AG08396 (cell line): Measurements from ENCODE around the gene RPGRIP1L.

Experiments
- DNase-seq: peaks from one replicate; pipeline ENCODE4 v3.0.0; 2012; ENCODE audit warnings: low spot score, mixed read lengths

RPGRIP1L gene

DNA sequence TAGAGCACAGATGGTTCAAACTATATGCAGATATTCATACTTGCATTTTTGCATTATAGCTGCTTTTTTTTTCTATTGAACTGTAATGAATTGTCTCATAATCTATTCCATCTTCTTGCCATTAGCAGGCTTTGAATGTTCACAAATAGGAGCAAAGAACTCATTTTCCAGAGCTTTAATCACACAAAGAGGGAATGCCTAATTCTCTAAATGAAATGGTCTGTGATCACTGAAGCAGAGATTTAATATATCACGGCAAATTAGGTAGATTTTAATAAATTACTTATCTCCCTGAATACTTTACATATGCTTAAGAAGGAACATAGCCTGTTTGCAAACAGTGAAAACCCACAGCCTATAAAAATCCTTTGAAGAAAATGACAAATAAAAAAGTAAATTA lies 103.0 kb downstream of the RPGRIP1L start:
- DNase-seq: no peak

DNA sequence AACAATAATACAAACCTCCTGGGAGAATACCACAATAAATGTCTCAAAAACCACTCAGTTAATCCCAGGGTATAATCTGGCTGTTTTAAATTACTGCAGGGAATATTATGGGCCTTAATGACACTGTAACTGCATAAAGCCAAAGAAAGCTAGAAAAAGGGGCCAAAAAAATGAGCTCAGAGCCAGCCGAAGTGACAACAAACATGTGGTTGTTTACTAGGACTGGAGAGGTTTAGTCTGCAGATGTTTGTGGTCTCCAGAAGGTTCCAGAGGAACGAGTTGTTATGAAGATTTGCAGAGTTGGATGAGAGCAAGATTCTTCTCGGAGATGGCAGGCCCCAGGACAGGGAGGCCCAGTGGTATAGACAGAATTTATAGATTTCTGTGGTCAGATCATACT lies 103.5 kb downstream of the RPGRIP1L start:
- DNase-seq: peak; percentile 29

DNA sequence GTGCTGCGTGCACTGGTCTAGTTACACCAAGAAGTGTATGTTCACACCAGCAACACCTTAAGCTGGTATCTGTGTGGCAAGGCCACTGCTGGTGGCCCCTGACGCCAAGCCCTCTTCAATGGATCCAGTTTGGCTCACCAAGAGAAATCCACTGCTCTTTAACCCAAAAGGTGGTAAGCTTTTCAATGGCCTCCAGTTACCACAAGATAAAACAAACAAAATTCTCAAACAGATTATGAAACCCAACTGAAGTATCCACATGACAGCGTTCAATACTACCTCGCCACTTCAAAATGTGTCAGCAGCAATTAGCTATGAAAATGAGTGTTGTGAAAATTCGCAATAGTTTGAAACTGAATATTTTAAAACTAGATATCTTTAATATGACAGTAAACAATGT lies 104.1 kb downstream of the RPGRIP1L start:
- no peak for DNase-seq

DNA sequence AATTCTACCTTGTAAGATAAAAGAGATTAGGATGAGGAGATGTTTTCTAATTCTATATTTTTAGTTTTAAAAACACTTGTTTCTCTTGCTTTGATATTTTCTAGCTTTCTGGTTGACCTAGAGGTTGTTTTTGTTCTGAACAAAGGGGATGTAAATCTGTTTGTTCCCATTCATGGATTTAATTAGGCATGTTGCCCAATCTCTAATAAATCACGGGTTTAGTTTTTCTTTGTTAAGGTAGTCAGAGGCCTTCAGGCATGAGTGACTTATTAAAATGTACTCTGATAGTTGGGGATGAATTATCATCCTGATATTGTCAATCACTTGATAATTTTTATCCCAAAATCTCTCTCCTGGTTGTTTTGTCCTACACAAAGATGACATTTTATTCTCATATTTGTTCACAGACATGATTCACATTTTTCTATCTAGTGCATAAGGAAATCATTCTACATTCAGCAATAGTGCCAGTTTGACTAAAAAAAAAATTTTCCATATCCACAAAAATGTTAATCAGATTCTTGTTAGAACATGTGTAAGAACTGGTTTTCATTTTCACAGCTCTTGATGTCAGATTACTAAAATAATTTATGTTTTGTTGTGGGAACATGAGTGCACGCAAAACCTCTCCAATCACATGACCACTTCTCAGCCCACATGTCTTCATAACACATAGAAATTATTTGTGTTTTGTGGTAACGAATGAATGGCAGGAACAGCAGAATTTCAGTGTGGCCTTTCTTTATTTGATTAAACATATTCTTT lies 105.0 kb downstream of the RPGRIP1L start:
- DNase-seq: no peak

DNA sequence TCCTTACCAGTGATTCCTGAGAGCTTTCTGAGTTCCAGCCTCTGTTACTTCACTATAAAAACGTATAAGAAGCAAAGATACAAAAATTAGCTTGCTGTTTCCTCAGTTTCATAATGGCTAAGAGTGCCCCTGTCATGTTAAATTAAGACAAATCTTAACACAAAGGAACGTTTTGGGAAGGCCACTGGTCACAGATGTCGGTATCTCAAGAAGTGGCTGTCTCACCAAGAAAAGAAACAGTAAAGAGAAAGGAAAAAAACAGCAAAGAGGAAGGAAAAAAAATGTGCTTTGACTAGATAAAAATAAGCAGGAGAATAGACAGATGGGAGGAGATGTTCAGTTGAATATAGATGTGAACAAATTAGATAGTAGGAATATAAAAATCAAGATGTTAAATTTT lies 105.9 kb downstream of the RPGRIP1L start:
- DNase-seq: no peak

DNA sequence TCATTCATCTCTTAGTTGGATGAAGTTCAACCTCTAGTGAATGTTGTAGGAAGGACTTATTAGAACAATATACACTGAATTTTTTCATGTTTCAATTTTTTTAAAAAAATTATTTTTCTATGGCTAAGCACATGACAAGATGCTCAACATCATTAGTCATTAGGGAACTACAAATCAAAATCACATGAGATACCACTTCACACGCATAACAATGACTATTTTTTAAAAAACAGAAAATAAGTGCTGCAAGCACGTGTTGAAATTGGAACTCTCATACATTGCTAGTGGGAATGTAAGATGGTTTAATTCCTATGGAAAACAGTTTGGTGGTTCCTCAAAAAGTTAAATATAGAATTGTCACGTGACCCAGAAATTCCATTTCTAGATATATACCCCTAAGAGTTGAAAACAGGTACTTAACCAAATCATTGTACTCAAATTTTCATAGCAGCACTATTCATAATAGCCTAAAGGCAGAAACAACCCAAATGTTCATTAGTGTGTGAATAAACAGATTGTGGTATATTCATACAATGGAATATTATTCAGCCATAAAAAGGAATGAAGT lies 115.5 kb downstream of the RPGRIP1L start:
- DNase-seq: no peak

DNA sequence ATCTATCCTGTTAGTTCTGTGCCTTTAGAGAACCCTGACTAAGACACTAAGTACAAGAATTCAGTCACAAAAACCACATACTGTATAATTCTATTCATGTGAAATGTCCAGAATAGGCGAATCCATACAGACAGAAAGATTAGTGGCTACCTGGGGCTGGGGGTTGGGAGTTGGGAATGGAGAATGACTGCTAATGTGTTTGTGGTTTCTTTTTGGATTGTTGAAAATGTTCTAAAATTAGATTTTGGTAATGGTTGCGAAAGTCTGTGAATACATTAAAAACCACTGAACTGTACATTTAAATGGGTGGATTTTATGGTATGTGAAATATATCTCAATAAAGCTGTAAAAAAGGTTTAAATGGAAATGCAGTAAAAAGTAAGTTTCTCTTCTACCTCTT lies 120.3 kb downstream of the RPGRIP1L start:
- no peak for DNase-seq

DNA sequence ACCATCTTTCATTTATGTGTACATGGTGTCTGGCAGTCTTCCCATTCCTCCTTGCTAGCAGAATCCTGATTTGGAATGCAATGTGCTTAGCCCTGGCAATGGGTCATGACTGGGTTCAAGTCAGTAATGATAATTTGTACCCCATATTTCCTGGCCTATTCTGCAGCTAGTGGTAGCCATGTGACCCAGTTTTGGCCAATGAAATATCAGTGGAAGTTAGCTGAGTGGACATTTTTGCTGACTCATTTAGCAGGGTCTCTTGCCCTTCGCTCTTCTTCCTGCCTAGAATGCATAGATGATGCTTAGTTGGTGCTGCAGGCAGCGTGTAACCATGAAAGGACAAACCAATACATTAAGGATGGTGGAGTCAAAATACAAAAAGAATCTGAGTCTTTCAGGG lies 121.9 kb downstream of the RPGRIP1L start:
- DNase-seq: no peak

DNA sequence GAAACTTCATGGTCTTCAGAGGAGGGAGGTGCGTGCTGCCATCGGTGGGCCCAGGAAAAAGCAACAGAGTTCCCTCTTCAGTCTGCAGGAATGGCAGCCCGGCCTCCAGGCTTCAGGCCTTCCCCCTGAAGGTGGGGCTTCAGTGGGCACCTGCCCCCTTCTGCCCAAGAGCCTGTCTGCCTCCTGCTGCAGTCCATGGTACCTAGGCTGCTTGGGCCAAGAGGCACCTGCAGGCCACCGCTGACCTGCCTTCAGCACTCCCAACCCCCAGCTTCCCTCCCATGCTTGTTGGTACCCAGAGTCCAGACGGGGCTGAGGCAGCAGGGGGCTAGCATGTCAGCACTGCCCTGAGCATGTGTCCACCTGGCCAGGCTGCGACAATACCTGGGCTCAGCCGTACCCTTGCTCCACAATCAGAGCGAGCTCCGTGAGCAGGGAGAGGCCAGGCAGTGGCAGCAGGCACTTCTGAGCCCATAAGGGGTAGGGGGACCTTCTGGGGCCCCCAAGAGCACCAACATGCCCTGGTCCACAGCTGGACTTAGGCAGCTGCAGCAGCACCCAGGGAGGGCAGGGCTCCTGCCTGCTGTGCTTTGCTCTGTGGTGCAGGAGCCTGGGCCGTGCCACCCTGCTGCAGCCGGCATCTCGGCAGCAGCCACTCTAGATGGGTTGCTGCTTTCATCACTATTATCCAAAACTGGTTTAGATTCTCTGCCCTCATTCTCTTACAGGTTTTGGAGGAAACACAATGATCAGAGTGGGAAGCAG lies 123.4 kb downstream of the RPGRIP1L start:
- no peak for DNase-seq

DNA sequence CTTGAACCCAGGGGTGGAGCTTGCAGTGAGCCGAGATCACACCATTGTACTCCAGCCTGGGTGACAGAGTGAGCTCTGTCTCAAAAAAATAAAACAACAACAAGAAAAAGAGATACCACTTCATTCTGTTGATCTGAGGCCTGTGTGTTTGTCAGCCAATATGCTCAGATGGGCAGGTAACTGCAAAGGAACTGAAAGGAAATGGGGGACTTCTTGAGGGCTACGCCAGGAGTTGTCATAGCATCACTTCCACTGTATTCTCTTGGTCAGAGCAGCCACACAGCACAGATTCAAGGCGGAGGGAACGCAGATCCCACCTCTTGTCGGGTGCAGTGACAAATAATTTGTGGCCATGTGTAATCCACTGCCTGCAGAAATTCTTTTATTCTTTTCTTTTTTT lies 126.8 kb downstream of the RPGRIP1L start:
- DNase-seq: no peak

DNA sequence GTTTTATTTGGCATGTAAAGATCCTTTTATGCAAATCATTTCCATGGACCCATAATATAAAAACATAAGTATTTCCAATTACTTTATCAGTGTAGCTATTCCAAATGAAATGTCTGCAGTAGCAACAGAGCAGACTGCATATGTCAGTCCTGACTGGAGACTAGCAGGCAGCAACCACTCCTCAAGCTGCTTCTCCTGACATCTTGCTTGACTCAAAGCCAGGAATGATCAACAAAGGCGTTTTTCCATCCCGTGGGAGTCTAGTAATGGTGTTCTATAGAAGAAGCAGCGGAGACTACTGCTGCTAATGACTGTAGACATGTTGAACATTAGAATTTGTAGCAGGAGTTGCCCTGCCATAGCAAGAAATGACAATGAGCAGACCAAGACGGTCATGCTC lies 127.4 kb downstream of the RPGRIP1L start:
- DNase-seq: no peak

DNA sequence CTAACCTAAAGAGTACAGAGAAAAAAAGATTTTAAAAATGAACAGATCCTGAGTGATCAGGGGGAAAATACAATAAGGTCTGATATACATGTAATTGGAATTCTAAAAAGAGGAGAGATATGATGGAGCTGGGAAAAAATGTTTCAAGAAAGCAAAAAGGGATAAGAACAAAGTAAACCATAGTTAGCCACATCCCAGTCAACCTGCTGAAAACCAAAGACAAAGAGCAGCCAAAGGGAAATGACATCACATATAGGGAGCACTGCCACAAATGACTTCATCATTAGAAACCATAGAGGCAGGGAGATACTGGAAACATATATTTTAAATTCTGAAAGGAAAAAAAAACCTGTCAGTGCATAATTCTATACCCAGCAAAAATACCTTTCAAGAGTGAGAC lies 131.9 kb downstream of the RPGRIP1L start:
- no peak for DNase-seq

DNA sequence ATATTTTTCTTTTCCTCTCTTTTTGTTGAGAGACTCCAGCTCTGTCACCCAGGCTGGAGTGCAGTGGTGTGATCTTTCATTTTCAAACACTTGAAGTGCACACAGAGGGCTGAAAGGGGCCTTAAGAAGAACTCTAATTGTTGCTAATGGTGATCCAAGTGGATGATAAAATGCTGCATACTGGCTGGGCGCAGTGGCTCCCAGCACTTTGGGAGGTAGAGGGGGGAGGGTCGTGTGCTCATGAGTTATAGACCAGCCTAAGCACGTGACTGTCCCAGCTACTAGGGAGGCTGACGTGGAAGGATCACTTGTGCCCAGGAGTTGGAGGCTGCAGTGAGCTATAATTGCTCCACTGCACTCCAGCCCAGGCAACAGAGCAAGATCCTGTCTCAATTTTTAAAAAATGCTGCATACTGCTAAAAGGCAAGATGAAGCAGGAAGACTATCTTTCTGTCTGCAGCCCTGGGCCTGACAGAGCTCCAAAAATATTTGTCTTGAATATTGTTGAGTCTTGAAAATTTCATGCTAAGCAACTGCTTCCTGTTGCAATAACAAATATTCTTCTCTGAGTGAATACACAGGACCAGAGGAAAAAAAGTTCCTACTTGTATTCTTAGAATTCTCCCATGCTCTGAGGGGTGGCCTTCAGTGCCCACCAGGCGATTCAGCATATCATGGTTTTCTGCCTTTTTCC lies 137.0 kb downstream of the RPGRIP1L start:
- DNase-seq: no peak

DNA sequence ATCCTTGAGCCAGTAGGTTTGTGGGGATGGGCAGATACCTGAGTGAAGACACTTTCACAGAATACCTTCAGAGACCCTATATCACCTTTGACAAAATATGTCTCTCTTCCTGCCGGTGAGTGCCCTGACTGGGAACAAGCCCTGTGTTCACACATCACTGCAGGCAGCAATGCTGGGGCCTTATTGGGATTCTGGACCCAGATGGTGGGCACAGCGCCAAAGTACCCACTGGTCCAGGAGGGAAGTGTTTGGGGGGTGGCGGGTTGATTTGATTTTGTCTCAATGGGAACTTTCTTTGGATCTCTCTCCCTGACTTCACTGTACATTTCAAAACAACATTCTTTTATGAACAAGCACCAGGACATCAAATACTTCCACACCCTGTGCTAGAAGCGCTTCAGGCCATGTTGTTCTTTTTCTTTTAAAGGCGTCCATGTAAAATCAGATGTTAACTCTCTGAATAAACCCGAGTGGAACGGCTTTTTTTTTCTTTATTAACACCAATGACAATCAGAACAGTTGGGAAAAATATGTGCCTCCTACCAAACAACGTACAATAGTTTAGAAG lies 138.3 kb downstream of the RPGRIP1L start:
- no peak for DNase-seq

DNA sequence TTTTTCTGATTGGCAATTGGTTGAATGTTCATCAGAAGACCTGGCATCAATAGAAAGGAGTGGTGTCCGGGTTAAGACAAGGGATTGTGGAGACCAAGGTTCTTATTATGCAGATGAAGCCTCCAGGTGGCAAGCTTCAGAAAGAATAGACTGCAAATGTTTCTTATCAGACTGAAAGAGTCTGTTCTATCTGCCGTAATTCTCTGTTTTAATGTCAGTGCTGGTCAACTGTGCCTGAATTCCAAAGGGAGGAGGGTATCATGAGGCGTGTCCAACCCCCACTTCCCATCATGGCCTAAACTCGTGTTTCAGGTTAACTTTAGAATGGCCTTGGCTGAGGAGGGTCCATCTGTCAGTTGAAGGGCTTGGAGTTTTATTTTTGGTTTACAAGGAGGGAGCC lies 140.2 kb downstream of the RPGRIP1L start:
- no peak for DNase-seq

DNA sequence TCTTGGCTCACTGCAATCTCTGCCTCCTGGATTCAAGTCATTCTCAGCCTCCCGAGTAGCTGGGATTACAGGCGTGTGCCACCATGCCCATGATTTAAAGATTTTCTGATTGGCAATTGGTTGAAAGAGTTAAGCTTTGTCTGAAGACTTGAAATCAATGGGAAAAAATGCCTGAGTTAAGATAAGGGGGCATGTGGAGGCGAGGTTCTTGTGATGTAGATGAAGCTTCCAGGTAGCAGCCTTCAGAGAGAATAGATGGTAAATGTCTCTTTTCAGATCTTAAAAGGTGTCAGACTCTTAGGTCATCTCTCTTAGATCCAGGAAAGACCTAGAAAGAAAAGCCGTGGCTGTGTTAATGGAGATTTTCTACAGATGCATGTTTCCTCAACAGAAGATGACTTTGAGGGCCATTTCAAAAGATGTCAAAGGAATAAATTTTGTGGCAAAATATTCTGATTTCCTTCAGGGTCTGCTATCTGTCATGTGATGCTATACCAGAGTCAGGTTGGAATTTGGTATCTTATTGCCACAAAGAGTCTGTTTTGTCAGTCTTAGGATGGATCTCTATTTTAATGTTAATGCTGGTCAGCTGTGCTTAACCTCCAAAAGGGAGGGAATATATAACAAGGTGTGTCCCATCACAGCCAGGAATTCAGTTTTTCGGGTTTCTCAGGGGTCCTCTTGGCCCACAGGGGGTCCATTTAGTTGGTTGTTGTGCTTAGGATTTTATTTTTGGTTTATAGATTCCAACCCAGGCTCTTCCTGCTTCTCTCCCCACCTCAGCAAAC lies 142.4 kb downstream of the RPGRIP1L start:
- no peak for DNase-seq

DNA sequence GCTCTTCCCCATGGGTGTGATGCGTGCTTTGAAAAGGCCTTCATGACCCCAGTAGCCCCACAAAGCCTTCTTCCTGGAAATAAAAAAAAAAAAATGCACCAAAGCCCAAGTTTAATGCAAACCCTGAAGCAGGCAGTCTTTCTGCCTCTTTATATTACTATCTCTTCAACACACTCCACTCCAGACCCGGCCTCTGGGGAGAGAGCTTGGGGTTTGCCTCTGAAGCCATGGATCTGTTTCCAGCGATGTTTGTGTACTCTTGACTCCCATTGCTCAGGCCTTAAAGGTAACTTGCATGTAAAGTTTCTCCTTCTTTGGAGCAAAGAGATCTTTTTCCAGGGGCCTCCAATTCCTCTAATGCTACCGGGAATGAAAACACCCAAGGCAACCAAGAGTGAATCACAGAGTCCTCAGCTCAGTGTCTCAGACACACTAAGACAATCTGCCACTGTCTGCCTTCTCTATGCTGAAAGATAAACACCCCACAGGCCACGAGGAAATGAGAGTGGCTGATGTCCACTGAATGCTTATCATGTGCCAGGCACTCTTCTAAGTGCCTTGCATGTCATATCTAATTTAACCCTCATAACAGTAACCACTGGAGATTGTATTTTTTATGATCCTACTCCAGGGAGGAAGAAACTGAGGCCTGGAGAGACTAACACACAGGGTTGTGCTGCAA lies 144.2 kb downstream of the RPGRIP1L start:
- DNase-seq: no peak

DNA sequence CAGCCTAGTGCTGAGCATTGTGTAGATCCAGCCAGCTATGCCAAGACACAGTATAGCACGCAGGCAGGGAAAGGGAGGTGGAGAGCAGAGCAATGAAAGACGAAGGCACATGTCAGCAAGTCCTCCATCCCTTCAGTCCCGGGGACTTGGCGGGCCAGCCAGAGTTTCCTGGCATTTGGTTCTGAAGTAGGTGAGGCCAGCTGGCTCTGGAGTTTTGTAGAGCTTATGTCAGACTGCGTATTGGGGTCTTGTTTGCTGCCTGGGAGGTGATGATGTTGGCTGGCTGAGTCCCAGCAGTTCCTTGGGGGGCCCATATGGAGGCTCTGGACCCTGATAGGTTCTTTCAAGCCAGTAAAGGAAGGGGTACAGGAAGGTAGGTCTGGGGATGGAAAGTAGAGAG lies 144.9 kb downstream of the RPGRIP1L start:
- DNase-seq: no peak

DNA sequence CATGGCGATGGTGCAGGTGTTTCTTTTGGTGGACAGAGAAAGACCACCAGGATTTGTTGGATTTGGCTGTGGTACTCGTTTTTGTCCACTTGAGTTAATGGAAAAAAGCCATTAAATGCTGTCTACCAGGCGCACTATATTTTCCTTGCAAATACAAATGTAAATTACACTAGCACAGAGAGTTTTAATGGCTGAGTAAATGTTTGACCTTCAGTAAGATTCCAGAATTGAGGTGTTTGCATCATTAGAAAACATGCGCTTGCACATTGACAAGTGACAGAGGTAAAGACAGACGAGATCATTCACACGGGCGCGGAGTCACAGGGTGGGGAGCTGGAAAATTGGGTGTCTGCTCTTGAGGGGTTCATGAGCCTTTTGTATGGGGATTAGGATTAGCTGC lies 147.1 kb downstream of the RPGRIP1L start:
- no peak for DNase-seq

DNA sequence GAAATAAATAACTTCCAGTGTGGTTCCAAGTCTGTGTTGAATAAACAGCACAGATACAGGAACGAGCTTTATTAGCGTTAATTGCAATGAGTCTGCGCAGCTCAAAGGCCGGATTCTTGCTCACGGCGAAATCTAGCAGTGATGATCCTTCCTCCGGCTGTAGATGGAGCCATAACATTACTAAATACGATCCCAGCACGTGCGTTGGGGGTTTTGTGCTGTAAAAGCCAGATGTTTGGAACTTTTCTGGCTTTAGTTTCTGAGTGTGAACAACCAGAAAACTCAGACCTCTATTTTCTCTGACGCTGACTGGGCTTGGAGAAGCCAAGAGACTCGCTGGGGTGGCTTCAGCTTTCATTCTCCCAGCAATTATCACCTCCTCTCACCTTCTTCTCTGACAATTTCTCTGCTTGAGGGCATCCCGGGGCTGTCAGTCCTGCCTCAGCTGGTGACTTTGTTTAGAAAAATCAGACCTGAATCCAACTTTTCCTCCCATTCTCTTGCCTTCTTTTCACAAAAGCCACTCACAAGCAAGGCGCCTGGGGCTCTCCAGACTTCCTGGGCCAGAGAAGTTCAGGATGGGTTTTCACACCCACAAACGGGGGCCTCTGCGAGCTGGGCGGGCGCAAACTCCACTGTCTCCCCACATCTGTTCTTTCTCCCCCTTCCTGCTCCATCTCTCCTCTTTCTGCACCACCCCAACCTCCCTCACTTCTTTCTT lies 153.5 kb downstream of the RPGRIP1L start:
- DNase-seq: peak; percentile 85
